Measurements from ENCODE around the gene NOTCH3.

NOTCH3 gene

DNA sequence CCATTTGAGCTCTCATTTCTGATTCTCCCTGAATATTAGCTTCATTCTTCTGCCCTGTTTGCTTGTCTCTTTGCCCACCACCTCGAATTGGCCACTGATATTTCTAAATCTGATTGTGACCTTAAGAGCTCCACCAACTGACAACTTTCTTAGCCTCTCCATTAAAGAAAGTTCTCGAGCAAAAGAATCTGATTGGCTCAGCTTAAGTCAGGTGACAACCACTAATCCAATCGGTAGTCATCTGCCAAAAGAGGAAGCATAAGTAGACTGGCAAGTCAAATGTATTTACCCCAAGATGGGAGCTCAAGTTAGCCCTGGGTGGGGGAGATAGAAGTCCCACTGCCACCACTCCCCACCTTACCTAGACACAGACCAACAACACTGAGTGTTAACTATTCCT, 41.5 kb downstream of the NOTCH3 start:
- H3K27ac ChIP-seq, result no peak overlapping the region
- TF ChIP-seq, protein P1, sequence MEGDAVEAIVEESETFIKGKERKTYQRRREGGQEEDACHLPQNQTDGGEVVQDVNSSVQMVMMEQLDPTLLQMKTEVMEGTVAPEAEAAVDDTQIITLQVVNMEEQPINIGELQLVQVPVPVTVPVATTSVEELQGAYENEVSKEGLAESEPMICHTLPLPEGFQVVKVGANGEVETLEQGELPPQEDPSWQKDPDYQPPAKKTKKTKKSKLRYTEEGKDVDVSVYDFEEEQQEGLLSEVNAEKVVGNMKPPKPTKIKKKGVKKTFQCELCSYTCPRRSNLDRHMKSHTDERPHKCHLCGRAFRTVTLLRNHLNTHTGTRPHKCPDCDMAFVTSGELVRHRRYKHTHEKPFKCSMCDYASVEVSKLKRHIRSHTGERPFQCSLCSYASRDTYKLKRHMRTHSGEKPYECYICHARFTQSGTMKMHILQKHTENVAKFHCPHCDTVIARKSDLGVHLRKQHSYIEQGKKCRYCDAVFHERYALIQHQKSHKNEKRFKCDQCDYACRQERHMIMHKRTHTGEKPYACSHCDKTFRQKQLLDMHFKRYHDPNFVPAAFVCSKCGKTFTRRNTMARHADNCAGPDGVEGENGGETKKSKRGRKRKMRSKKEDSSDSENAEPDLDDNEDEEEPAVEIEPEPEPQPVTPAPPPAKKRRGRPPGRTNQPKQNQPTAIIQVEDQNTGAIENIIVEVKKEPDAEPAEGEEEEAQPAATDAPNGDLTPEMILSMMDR (IDR thresholded peaks at IDR 0.05), result no peak
- no peak for TF ChIP-seq ZFX (IDR thresholded peaks at IDR 0.05; ENCODE audit: borderline replicate concordance)

- no peak for TF ChIP-seq ZFX (IDR thresholded peaks at IDR 0.05; ENCODE audit: borderline replicate concordance)
- TF ChIP-seq, protein P1 (IDR thresholded peaks at IDR 0.05), result no peak
These were observed 44.4 kb downstream of the NOTCH3 start for GRCh38 chr19:15156391-15156790.

DNA sequence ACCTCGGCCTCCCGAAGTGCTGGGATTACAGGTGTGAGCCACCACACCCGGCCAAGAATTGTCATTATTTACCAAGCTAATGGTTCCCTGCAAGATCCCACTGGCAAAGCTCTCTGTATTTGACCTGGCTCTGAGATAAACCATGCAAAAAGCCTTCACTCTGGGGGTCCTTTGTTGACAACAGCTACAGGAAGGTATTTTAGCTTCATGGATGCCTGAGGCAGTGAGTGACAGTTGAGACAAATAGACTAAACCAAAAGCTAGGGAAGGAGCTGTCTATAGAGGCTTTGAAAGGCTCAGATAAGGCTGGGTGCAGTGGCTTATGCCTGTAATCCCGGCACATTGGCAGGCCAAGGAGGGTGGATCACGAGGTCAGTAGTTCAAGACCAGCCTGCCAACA, 45.5 kb downstream of the NOTCH3 start:
- TF ChIP-seq ZFX (IDR thresholded peaks at IDR 0.05; ENCODE audit: borderline replicate concordance), result no peak
- TF ChIP-seq, protein P1 (IDR thresholded peaks at IDR 0.05), result no peak
- H3K27ac ChIP-seq, result no peak overlapping the region

More at GRCh38 chr19:15156391-15156790, 44.4 kb downstream of the NOTCH3 start:
- H3K27ac ChIP-seq, result no peak overlapping the region

DNA sequence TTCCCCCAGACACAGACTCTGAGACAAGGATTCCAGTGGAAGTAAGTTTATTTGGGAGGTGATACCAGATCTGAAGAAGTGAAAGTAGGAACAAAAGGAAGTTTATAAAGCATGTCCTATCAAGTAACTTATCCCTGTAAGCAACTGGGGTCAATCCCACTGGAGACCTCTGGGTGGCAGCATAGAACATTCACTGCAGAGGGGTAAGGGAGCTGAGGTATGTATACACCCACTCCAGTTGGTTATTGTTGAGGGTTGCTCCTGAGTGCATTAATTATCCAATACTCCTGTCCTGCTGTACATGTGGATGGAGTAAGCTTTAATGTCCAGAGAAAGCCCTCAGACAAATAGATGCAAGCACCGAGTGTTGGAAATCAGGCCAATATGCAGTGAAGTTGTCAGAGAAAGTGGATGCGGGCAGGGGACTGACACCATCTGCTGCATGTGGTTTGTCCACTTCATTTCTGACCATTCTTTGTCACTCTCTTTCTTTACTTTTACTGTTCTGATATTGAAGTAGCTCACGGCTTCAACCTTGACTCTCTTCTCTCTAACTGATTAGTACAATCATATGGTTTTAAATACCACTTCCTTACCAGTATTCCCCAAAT, 46.7 kb downstream of the NOTCH3 start:
- H3K27ac ChIP-seq, result no peak overlapping the region
- TF ChIP-seq, protein P1 (IDR thresholded peaks at IDR 0.05), result peak; percentile 84
- TF ChIP-seq ZFX (IDR thresholded peaks at IDR 0.05; ENCODE audit: borderline replicate concordance), result no peak

DNA sequence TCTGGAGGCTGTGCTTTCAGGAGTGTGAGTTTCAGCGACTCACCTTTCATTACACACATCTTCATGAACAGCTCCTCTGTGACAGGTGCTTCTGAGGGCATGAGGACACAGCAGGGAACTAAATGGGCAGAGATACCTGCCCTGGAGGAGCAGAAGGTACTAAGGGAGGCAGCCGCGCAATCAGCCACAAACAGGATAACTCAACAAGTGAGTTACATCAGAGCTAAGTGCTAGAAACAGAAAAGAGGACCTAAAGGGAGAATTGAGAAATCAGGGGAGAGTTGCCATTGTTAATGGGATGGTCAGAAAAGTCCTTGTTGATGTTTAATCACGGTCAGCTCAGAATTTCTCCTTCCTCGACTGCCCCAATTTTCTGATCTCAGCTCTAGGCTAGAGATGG, 51.1 kb downstream of the NOTCH3 start:
- H3K27ac ChIP-seq, result no peak overlapping the region
- TF ChIP-seq, protein P1 (IDR thresholded peaks at IDR 0.05), result no peak
- TF ChIP-seq ZFX (IDR thresholded peaks at IDR 0.05; ENCODE audit: borderline replicate concordance), result no peak

GRCh38 chr19:15147090-15147489, 53.7 kb downstream of the NOTCH3 start:
- TF ChIP-seq, protein P1 (IDR thresholded peaks at IDR 0.05), result no peak
- TF ChIP-seq ZFX (IDR thresholded peaks at IDR 0.05; ENCODE audit: borderline replicate concordance), result no peak
- no peak overlapping the region for H3K27ac ChIP-seq

GRCh38 chr19:15144046-15144646, 56.6 kb downstream of the NOTCH3 start:
- no peak overlapping the region for H3K27ac ChIP-seq
- TF ChIP-seq, protein P1 (IDR thresholded peaks at IDR 0.05), result no peak
